Activated naive CD8-positive, alpha-beta T cell treated with anti-CD3 and anti-CD28 coated beads, Interleukin-2, amount 50 U/mL, for 16 hours (primary cell): ENCODE results near the gene JARID2.

Experiments used
- DNase-seq: peaks from one replicate; pipeline ENCODE4 v3.0.0-alpha.2; 2020; ENCODE audit warnings: low read depth, low spot score

The JARID2 gene

GRCh38 chr6:15517600-15517999 lies 271.7 kb downstream of the JARID2 start:
- no peak for DNase-seq

- no peak for DNase-seq
These were observed 272.2 kb downstream of the JARID2 start for GRCh38 chr6:15518057-15518456.

GRCh38 chr6:15518878-15519277 lies 273.0 kb downstream of the JARID2 start:
- DNase-seq, result no peak

GRCh38 chr6:15519681-15520080 lies 273.8 kb downstream of the JARID2 start:
- DNase-seq, result no peak

DNA sequence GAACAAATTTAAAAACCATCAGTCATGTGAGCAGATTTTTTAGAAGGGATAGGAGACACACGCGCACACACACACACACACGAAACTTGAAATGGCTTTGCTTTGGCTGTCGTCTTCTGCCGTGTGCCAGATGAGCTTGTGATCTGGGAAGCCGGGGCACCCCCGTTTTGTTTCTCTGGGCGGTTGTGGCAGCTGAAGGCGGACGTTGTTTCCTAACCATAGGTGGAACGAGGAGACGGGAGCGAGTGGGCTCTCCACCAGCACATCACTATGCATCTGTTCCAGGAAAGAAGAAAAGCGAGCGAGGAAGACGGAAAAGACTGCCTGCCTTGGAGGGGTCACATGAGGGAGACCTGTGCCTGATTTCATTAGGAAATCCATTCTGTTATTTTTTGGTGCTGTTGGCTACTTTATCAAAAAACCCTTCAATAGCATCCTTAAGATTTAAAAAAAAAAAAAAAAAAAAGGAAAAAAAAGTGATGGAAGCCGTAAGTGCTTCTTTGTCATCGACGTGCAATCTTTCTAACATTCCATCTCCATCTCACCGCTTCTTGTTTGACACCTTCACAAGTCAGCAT lies 274.8 kb downstream of the JARID2 start:
- DNase-seq, result no peak

DNA sequence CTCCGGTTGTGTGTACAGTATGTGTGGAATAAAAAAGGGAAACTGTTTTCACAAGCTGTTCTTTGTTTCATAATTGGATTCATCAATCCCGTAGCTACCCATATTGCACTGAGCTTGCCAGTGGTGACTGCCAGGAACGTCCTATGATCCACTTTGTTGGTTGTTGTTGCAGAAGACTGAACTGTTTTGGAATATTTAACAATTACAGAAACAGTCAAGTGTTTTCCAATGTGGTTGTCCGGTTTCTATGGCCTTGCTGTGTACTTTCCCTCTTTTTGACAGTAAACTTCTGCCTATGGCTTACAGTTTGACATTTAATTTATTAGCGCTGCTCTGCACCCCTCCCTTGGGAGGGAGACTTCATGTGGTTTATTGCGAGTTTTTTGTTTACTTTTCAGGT lies 275.7 kb downstream of the JARID2 start:
- no peak for DNase-seq

GRCh38 chr6:15522026-15522425 lies 276.2 kb downstream of the JARID2 start:
- no peak for DNase-seq

DNA sequence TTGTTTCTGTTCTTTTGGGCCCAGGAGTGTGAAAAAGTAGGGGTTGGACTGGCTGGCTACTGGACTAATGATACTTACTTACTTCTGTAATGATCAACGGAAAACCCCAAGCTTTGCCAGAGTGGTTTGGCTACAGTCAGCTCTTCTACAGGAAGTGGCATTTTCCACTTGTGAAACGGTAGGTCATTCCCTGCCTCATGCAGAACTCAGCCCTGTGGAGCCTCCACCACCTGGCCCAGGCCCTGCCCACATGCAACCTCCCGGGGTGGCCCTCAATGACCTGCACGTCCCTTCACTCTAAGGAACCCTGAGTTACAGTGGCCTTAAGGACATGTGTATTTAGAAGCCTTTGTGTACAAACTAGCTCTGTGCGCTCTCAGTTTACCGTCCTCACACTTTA lies 276.6 kb downstream of the JARID2 start:
- no peak for DNase-seq

DNA sequence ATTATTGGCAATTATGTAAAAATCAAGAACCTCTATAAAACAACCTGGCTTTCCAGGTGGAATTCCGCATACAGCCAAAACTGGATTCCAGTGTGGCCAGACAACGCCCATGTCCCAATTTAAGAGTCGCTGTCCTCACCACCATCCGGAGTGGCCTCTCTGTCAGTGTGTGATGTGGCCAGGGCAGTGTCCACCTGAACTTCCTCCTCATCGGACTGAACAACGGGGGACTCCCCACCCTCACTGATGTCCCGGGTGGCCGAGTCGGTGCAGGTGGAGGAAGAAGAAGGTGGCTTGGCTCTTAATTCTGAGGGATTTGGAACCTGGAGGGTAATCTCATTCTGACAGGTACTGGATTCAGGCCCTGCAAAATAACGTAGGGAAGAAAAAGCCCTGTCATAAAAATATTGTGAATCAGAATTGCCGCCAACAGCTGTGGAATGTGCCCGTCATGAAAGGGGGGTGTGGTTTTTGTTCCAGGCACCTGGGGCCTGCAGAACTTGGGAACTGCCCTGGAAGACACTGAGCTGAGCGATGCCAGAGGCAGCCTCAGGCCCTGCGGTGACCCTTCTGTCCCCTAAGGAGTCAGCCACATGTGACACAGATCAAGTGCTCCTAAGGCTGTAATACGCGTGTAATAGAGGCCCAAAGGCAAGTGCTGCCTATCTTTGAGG lies 277.1 kb downstream of the JARID2 start:
- DNase-seq, result no peak

- no peak for DNase-seq
These were observed 278.1 kb downstream of the JARID2 start for GRCh38 chr6:15523679-15524630.

DNA sequence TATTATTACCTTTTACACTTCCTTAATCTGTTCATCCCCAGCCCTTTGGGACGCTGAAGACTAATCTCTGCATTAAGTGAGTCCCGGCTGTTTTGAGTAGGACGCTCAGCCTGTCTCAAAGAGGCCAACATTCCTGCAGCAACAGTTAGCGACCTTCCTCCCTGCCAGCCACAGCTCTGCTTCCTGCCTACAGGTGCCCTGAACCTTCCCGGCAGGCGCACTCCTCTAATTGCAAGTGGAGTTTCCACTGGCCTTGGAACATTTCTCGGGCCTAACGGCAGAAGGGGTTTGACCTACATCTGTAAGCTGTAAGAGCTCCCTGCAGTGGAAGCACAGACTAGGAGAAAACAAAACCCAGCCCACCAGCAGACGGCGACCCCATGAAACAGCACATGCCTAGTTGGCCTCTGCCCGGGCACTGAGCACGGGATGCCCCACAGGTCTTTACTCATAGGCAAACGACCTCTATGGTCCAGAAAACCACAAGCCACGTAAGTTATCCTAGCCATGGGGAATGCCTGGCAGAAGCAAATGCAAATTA lies 279.1 kb downstream of the JARID2 start:
- no peak for DNase-seq

GRCh38 chr6:15526212-15526701 lies 280.4 kb downstream of the JARID2 start:
- DNase-seq, result no peak

GRCh38 chr6:15527838-15528617 lies 282.2 kb downstream of the JARID2 start:
- DNase-seq, result no peak

DNA sequence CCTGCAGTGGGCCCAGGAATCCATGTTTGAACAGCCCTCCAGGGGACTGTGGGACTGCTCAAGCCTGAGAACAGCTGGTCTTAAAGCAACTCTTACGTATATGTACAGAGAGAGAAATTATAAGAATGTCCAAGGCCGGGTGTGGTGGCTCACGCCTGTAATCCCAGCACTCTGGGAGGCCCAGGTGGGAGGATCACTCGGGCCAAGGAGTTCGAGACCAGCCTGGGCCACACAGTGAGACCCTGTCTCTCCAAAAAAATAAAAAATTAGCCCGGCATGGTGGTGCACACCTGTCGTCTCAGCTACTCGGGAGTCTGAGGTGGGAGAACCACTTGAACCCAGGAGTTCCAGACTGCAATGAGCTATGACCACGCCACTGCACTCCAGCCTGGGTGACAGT lies 283.0 kb downstream of the JARID2 start:
- DNase-seq, result no peak

- DNase-seq, result no peak
These were observed 284.5 kb downstream of the JARID2 start for GRCh38 chr6:15530411-15530810.

DNA sequence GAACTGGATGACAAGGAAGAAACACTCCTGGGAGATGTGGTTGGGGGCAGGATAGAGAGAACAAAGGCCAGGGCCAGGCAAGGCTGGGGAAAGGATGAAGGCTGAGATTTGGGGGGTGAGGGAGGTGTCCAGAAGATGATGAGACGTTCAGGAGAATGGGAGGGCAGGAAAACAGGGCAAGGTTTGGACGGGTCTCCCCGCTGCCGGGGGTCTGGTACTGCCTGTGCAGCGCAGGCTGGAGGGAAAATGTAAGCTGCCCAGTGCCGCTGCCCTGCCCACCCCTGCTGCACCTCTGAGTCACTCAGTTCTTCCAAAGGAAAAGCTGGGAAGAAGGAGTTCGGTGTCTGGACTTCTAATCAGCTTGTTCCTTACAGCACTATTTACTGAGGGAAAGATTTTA lies 286.1 kb downstream of the JARID2 start:
- DNase-seq, result no peak

DNA sequence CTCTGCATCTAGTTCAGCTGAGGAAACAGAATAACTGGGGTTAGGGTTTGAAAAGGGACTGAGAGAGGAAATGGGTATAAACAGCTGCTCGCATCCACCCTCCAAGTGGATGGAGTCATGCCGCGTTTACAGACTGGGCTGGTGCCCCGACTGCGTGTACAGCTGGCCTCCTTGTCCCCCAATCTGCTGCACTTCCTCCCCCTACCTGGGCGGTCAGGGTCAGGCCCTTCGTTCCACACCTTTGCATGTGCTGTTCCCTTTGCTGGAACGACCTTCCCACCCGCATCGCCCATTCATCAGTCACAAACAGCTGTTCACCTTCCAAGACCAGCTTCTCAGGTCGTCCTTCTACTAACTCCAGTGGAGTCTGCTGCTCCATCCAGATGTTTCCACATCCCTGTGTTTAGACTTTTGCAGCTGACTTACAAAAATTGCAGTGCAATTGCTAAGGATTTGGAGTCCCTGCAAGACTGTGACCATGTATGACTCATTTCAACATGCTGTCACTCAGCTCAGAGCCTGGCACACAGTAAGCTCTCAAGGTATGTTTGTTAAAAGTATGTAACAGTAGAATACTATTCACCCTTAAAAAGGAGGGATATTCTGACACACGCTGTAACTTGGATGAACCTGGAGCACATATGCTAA lies 287.6 kb downstream of the JARID2 start:
- DNase-seq, result no peak

- no peak for DNase-seq
These were observed 289.1 kb downstream of the JARID2 start for GRCh38 chr6:15534974-15535373.

DNA sequence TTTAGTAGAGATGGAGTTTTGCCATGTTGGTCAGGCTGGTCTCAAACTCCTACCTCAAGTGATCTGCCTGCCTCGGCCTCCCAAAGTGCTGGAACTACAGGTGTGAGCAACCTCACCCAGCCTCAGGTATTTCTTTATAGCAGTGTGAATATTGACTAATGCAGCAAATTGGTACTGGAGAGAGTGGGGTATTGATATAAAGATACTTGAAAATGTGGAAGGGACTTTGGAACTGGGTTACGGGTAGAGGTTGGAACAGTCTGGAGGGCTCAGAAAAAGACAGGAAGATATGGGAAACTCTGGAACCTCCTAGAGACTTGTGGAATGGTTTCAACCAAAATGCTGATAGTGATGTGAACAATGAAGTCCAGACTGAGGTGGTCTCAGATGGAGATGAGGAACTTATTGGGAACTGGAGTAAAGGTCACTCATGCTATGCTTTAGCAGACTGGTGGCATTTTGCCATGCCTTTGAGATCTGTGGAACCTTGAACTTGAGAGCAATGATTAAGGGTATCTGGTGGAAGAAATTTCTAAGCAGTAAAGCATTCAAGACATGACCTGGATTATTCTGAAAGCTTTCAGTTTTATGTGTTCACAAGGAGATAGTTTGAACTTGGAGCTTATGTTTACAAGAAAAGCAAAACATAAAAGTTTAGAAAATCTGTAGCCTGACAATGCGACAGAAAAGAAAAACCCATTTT lies 289.8 kb downstream of the JARID2 start:
- no peak for DNase-seq
